Right lobe of liver (tissue), 4 donors: Measurements from ENCODE around the gene RELL1.

Experiments used
- POLR2A ChIP-seq: fragments of 450-650 bp; IDR thresholded peaks from one replicate; pipeline ENCODE4 v1.6.1; 2017; ENCODE audit warnings: antibody characterized with exemption, mild to moderate bottlenecking
- TF ChIP-seq, protein P1 (sequence below), 4 donors: fragments of 200-600 bp in 3 of 4; fragments of 450-650 bp in 1 of 4; IDR thresholded peaks; one replicate each; pipeline versions ENCODE4 v1.5.1 to v1.8.0; 2016 to 2022; ENCODE audit warnings: antibody characterized with exemption in 4 of 4, mild to moderate bottlenecking in 2 of 4
- donor health status: DM: no; HTN: no; CAD: no.
- donor health status: DM: no; HTN: no; CAD: no.
- donor health status: DM: no; HTN: yes; CAD: no.

DNA sequence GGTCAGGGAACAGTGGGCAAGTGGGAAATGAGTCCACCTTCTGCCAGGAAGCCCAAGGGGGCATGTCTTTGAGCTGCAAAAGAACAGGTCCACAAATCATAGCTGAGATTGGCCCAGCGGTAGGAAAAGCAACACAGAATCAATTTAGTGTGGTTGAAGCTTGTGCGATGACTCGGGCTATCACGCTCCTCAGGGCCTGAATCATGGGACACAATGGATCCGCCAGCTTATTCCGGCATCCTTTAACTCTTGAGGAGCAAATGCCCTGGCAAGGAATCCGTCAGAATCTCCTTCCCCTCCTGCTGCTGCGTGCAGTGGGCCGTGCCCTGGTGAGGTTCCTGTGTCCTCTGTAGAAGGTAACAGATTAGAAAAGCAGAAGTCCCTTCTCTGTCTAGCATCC lies 98.0 kb downstream of the RELL1 start:
- TF ChIP-seq, protein P1, sequence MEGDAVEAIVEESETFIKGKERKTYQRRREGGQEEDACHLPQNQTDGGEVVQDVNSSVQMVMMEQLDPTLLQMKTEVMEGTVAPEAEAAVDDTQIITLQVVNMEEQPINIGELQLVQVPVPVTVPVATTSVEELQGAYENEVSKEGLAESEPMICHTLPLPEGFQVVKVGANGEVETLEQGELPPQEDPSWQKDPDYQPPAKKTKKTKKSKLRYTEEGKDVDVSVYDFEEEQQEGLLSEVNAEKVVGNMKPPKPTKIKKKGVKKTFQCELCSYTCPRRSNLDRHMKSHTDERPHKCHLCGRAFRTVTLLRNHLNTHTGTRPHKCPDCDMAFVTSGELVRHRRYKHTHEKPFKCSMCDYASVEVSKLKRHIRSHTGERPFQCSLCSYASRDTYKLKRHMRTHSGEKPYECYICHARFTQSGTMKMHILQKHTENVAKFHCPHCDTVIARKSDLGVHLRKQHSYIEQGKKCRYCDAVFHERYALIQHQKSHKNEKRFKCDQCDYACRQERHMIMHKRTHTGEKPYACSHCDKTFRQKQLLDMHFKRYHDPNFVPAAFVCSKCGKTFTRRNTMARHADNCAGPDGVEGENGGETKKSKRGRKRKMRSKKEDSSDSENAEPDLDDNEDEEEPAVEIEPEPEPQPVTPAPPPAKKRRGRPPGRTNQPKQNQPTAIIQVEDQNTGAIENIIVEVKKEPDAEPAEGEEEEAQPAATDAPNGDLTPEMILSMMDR (IDR thresholded peaks at IDR 0.05) = no peak
- TF ChIP-seq POLR2A = no peak
